ENCODE data around the gene CXorf49B.
"Not testable (repeated sequence)": the region's sequence is repeated elsewhere in the genome, so short reads cannot be mapped to it uniquely, and the experiment has no call there.

Gene CXorf49B

GRCh38 chrX:71763049-71763448 lies at the start of gene CXorf49B:
CXorf49B (plus strand) TSS chrX:71763349; CDS start chrX:71763424, 75 bp downstream.
- H3K9me3 ChIP-seq (ENCODE audit: low read length); H3K9me2 ChIP-seq (ENCODE audit: low read depth, low read length); H3K27me3 ChIP-seq (ENCODE audit: insufficient read depth, low read length): not testable (repeated sequence)

GRCh38 chrX:71714064-71714463 lies 49.1 kb upstream of the CXorf49B start:
- not testable (repeated sequence) for H3K36me3 ChIP-seq (ENCODE audit: insufficient read depth, low read length); H3K9me2 ChIP-seq (ENCODE audit: low read depth, low read length); H3K9ac ChIP-seq (ENCODE audit: low read length); H3F3A ChIP-seq (ENCODE audit: insufficient read depth, low read length); H3K9me3 ChIP-seq (ENCODE audit: low read length); H3K27ac ChIP-seq (ENCODE audit: low read depth, low read length, poor library complexity, severe bottlenecking); H3K4me2 ChIP-seq (ENCODE audit: low read length); H4K20me1 ChIP-seq (ENCODE audit: insufficient read depth, low read length); H3K4me1 ChIP-seq (ENCODE audit: insufficient read depth, low read length, severe bottlenecking); H3K4me3 ChIP-seq (ENCODE audit: low read depth, low read length, poor library complexity, severe bottlenecking); H2AFZ ChIP-seq (ENCODE audit: low read length); H3K79me2 ChIP-seq (ENCODE audit: insufficient read depth, low read length); H3K27me3 ChIP-seq (ENCODE audit: insufficient read depth, low read length)

More at GRCh38 chrX:71763049-71763448, at the start of gene CXorf49B:
- not testable (repeated sequence) for H3F3A ChIP-seq (ENCODE audit: insufficient read depth, low read length); H4K20me1 ChIP-seq (ENCODE audit: insufficient read depth, low read length); H3K4me2 ChIP-seq (ENCODE audit: low read length); H3K36me3 ChIP-seq (ENCODE audit: insufficient read depth, low read length); H3K9ac ChIP-seq (ENCODE audit: low read length); H3K79me2 ChIP-seq (ENCODE audit: insufficient read depth, low read length); H2AFZ ChIP-seq (ENCODE audit: low read length); H3K4me3 ChIP-seq (ENCODE audit: low read depth, low read length, poor library complexity, severe bottlenecking); H3K4me1 ChIP-seq (ENCODE audit: insufficient read depth, low read length, severe bottlenecking); H3K27ac ChIP-seq (ENCODE audit: low read depth, low read length, poor library complexity, severe bottlenecking)

- H3K9ac ChIP-seq (ENCODE audit: low read length); H4K20me1 ChIP-seq (ENCODE audit: insufficient read depth, low read length); H3K4me2 ChIP-seq (ENCODE audit: low read length); H3K4me1 ChIP-seq (ENCODE audit: insufficient read depth, low read length, severe bottlenecking); H2AFZ ChIP-seq (ENCODE audit: low read length); H3K4me3 ChIP-seq (ENCODE audit: low read depth, low read length, poor library complexity, severe bottlenecking); H3K9me2 ChIP-seq (ENCODE audit: low read depth, low read length); H3K27me3 ChIP-seq (ENCODE audit: insufficient read depth, low read length); H3K79me2 ChIP-seq (ENCODE audit: insufficient read depth, low read length); H3F3A ChIP-seq (ENCODE audit: insufficient read depth, low read length); H3K9me3 ChIP-seq (ENCODE audit: low read length); H3K27ac ChIP-seq (ENCODE audit: low read depth, low read length, poor library complexity, severe bottlenecking); H3K36me3 ChIP-seq (ENCODE audit: insufficient read depth, low read length): not testable (repeated sequence)
These were observed 47.6 kb upstream of the CXorf49B start for GRCh38 chrX:71715551-71715950.

- not testable (repeated sequence) for H3K4me2 ChIP-seq (ENCODE audit: low read length); H3K27me3 ChIP-seq (ENCODE audit: insufficient read depth, low read length); H3K4me1 ChIP-seq (ENCODE audit: insufficient read depth, low read length, severe bottlenecking); H2AFZ ChIP-seq (ENCODE audit: low read length); H3K9ac ChIP-seq (ENCODE audit: low read length); H4K20me1 ChIP-seq (ENCODE audit: insufficient read depth, low read length); H3K36me3 ChIP-seq (ENCODE audit: insufficient read depth, low read length); H3F3A ChIP-seq (ENCODE audit: insufficient read depth, low read length); H3K9me2 ChIP-seq (ENCODE audit: low read depth, low read length); H3K4me3 ChIP-seq (ENCODE audit: low read depth, low read length, poor library complexity, severe bottlenecking); H3K9me3 ChIP-seq (ENCODE audit: low read length); H3K27ac ChIP-seq (ENCODE audit: low read depth, low read length, poor library complexity, severe bottlenecking); H3K79me2 ChIP-seq (ENCODE audit: insufficient read depth, low read length)
These were observed 46.8 kb upstream of the CXorf49B start for GRCh38 chrX:71716323-71716722.

- not testable (repeated sequence) for H3K27me3 ChIP-seq (ENCODE audit: insufficient read depth, low read length); H3K36me3 ChIP-seq (ENCODE audit: insufficient read depth, low read length); H2AFZ ChIP-seq (ENCODE audit: low read length); H3K4me2 ChIP-seq (ENCODE audit: low read length); H3K9me3 ChIP-seq (ENCODE audit: low read length); H3K4me3 ChIP-seq (ENCODE audit: low read depth, low read length, poor library complexity, severe bottlenecking); H3K79me2 ChIP-seq (ENCODE audit: insufficient read depth, low read length); H3K27ac ChIP-seq (ENCODE audit: low read depth, low read length, poor library complexity, severe bottlenecking); H3K9ac ChIP-seq (ENCODE audit: low read length); H3K4me1 ChIP-seq (ENCODE audit: insufficient read depth, low read length, severe bottlenecking); H4K20me1 ChIP-seq (ENCODE audit: insufficient read depth, low read length); H3K9me2 ChIP-seq (ENCODE audit: low read depth, low read length); H3F3A ChIP-seq (ENCODE audit: insufficient read depth, low read length)
These were observed 45.0 kb upstream of the CXorf49B start, which contains the start of gene CXorf49 for GRCh38 chrX:71718185-71718584. CXorf49 (minus strand) TSS chrX:71718285; CDS start chrX:71718151, 134 bp downstream.

GRCh38 chrX:71719195-71719594 lies 44.0 kb upstream of the CXorf49B start:
- not testable (repeated sequence) for H3K4me3 ChIP-seq (ENCODE audit: low read depth, low read length, poor library complexity, severe bottlenecking); H3K9me2 ChIP-seq (ENCODE audit: low read depth, low read length); H3K27me3 ChIP-seq (ENCODE audit: insufficient read depth, low read length); H4K20me1 ChIP-seq (ENCODE audit: insufficient read depth, low read length); H3K9me3 ChIP-seq (ENCODE audit: low read length); H3K36me3 ChIP-seq (ENCODE audit: insufficient read depth, low read length); H3K79me2 ChIP-seq (ENCODE audit: insufficient read depth, low read length); H3K4me1 ChIP-seq (ENCODE audit: insufficient read depth, low read length, severe bottlenecking); H3K9ac ChIP-seq (ENCODE audit: low read length); H2AFZ ChIP-seq (ENCODE audit: low read length); H3F3A ChIP-seq (ENCODE audit: insufficient read depth, low read length); H3K4me2 ChIP-seq (ENCODE audit: low read length); H3K27ac ChIP-seq (ENCODE audit: low read depth, low read length, poor library complexity, severe bottlenecking)

GRCh38 chrX:71720289-71720886 lies 42.8 kb upstream of the CXorf49B start:
- H3K9me3 ChIP-seq (ENCODE audit: low read length); H4K20me1 ChIP-seq (ENCODE audit: insufficient read depth, low read length); H3K4me3 ChIP-seq (ENCODE audit: low read depth, low read length, poor library complexity, severe bottlenecking); H3K36me3 ChIP-seq (ENCODE audit: insufficient read depth, low read length); H3K27ac ChIP-seq (ENCODE audit: low read depth, low read length, poor library complexity, severe bottlenecking); H2AFZ ChIP-seq (ENCODE audit: low read length); H3K9ac ChIP-seq (ENCODE audit: low read length); H3K9me2 ChIP-seq (ENCODE audit: low read depth, low read length); H3K4me2 ChIP-seq (ENCODE audit: low read length); H3K79me2 ChIP-seq (ENCODE audit: insufficient read depth, low read length); H3K4me1 ChIP-seq (ENCODE audit: insufficient read depth, low read length, severe bottlenecking); H3F3A ChIP-seq (ENCODE audit: insufficient read depth, low read length); H3K27me3 ChIP-seq (ENCODE audit: insufficient read depth, low read length): not testable (repeated sequence)

- not testable (repeated sequence) for H3K9ac ChIP-seq (ENCODE audit: low read length); H3K4me2 ChIP-seq (ENCODE audit: low read length); H3F3A ChIP-seq (ENCODE audit: insufficient read depth, low read length); H4K20me1 ChIP-seq (ENCODE audit: insufficient read depth, low read length); H3K36me3 ChIP-seq (ENCODE audit: insufficient read depth, low read length); H3K79me2 ChIP-seq (ENCODE audit: insufficient read depth, low read length); H2AFZ ChIP-seq (ENCODE audit: low read length); H3K9me2 ChIP-seq (ENCODE audit: low read depth, low read length); H3K4me3 ChIP-seq (ENCODE audit: low read depth, low read length, poor library complexity, severe bottlenecking); H3K27me3 ChIP-seq (ENCODE audit: insufficient read depth, low read length); H3K9me3 ChIP-seq (ENCODE audit: low read length); H3K27ac ChIP-seq (ENCODE audit: low read depth, low read length, poor library complexity, severe bottlenecking); H3K4me1 ChIP-seq (ENCODE audit: insufficient read depth, low read length, severe bottlenecking)
These were observed 2.4 kb upstream of the CXorf49B start for GRCh38 chrX:71760688-71761281.

Measured in OCI-LY1 (cell line).